Suppressor macrophage treated with lipopolysaccharide for 4 hours (primary cell): ENCODE results near the gene ATP13A1.
"Not testable (repeated sequence)": the region's sequence is repeated elsewhere in the genome, so short reads cannot be mapped to it uniquely, and the experiment has no call there.

Experiments used
- DNase-seq: peaks from one replicate; pipeline ENCODE4 v3.0.0-alpha.2; 2020

The ATP13A1 gene

GRCh38 chr19:19618219-19619051, 45.0 kb downstream of the ATP13A1 start, which contains the start of gene PBX4:
Gene PBX4 (minus strand): TSS chr19:19618687. CDS start chr19:19618629, 58 bp downstream.
- peak; percentile 98 for DNase-seq

DNA sequence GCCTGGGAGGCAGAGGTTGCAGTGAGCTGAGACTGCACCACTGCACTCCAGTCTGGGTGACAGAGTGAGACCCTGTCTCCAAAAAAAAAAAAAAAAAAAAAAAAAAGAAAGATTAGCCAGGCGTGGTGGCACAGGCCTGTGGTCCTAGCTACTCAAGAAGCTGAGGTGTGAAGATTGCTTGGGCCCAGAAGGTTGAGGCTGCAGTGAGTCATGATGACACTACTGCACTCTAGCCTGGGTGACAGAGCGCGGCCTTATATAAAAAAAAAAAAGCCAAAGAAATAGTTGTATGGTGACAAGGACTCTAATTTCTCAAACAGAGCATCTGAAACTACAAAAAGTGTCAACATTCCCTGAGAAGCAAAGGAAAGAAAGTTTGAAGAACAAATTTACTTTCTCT, 48.4 kb downstream of the ATP13A1 start:
- no peak for DNase-seq

DNA sequence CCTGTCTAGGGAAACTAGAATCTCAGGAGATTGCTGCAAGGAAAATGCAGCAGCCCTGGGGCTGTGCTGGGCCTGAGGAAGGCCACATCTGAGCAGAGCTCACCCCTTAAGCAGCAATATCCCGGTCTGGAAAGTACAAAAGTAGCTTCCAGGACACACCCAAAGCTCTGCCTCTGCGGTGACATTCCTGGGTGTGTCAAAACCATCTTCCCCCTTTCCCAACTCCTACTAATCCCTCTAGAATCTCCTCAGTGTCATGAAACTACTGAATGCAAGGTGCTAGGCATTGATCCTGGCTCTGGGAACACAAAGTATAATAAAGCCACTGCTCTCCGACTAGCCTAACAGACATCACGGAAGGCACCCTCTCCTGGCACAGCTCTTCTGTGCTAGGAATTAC, 50.0 kb downstream of the ATP13A1 start:
- no peak for DNase-seq

DNA sequence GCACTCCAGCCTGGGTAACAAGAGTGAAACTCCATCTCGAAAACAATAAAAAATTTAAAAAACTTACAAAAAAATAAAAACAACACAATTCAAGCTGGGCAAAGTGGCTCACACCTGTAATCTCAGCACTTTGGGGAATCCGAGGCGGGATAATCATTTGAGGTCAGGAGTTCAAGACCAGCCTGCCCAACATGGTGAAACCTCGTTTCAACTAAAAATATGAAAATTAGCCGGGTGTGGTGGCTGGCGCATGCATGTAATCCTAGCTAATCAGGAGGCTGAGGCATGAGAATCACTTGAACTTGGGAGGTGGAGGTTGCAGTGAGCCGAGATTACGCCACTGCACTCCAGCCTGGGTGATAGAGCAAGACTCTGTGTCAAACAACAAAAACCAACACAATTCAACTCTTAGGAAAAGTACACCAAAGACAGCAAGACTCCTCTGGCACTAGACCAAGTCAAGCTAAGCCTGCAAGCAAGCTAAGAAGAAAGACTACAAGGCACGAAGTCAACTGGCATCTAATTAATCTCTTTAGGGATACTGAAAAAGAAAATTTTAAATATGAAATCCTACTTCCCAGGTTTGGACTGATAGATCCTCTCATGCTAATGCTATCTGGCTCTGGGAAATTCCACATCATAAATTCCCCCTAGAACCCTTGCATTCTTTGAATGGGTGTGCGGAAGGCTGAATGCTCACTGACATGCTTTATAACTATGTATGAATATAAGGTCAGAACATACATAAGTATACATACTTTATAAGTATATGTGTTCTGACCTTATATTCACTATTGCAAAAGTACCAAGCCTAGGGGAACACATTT, 52.9 kb downstream of the ATP13A1 start:
- no peak for DNase-seq

- not testable (repeated sequence) for DNase-seq
Measured at GRCh38 chr19:19606686-19607085, 56.8 kb downstream of the ATP13A1 start.

- DNase-seq = no peak
Measured at GRCh38 chr19:19606021-19606420, 57.5 kb downstream of the ATP13A1 start.

DNA sequence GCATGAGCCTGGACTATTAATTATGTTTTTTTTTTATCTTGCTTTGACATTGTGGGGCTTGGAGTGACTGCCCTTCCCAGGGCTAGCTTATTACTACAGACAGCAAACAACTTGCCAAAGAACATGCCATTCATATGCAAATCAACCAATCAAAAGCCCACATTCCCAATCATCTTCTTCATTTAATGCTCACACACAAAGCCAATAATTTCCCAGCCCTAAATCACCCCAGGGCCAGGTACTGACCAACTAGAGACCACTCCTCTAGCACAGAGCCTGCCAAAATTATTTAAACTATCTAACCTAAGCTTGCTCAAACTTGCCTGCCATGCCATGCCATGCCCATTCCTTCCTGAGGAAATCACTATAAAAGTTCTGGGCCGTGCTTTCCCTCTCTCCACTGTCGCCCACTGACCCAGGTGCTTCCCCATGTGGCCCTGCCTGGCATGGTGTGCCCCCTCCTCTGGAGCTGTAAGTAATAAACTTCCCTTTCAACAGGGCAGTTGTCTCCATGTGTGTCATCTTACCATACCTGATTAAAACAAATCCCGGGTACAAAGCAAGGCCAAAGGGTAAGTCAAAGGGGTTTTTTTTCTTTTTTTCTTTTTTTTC, 60.7 kb downstream of the ATP13A1 start:
- no peak for DNase-seq

DNA sequence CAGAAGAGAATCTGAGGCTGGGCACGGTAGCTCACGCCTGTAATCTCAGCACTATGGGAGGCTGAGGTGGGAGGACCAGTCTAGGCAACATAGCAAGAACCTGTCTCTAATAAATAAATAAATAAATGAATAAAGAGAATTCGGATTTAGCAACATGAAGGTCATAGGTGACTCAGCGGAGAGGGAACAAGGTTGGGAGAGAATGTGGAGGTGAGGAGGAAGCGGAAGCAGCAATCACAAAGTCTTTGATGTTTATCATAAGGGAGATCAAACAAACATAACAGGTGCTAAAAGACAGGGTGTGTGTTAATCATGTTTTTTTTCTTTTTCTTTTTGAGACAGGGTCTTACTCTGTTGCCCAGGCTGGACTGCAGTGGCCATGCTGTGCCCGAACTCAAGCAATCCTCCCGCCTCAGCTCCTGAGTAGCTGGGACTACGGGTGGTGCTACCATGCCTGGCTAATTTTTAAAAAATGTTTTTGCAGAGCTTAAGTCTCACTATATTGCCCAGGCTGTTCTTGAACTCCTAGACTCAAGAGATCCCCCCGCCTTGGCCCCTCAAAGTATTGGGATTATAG, 61.3 kb downstream of the ATP13A1 start:
- no peak for DNase-seq

DNA sequence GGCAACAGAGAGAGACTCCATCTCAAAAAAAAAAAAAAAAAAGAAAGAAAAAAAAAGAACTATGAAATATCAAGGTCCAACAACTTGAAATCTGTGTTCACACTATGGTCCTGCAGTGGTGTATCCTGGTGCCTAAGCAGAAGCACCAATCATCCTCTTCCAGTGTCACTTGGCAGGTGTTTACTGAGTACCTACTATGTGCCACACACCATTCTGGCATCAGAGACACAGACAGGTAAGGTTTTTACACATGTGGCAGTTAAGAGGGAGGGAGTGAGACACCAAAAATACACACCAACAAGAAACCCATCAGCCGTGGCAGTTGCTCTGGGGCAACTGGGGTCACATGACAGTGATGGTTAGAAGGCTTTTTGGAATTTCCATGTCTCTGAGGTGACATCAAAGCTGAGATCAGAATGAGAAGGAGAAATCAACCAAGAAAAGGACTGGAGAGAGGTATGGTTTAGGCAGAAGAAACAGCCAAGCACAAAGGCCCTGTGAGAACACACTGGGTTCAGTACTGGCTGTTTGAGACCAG, 62.6 kb downstream of the ATP13A1 start:
- DNase-seq = peak; percentile 61

DNA sequence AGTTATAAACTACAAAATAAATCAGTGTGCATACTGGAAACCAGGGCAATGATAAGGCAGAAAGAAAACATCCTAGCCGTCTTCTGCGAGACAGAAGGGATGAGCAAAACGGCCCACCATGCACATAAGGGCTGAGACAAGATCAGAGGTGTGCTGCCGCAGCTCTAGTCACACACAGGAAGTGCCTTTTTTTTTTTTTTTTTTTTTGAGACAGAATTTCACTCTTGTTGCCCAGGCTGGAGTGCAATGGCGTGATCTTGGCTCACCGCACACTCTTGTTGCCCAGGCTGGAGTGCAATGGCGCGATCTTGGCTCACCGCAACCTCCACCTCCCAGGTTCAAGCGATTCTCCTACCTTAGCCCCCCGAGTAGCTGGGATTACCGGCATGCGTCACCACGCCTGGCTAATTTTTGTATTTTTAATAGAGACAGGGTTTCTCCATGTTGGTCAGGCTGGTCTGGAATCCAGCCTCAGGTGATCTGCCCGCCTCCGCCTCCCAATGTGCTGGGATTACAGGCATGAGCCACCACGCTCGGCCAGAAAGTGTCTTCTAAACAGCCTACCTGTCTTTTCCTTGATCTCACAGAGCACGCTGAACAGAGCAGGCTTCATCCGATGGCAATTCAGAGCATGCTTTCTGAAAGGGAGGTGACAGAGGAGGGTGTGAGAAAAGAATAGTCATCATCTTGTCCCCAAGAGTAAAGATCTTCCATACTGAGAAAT, 64.6 kb downstream of the ATP13A1 start:
- DNase-seq = not testable (repeated sequence)

- peak; percentile 88 for DNase-seq
Measured at GRCh38 chr19:19597809-19598306, 65.6 kb downstream of the ATP13A1 start.
